Astrocyte of the cerebellum (primary cell): Measurements from ENCODE around the gene MAN2B2.

ENCODE experiments used
- DNase-seq: peaks from one replicate; pipeline ENCODE4 v3.0.0-alpha.2; 2011; ENCODE audit warnings: low read depth
- H3K4me3 ChIP-seq: 2 replicates; pipeline ENCODE4 v1.5.1; 2011; ENCODE audit warnings: mild to moderate bottlenecking, low read depth, low read length, moderate library complexity
- in situ Hi-C: cut with HindIII; loops from 2 replicates; pipeline ENCODE4 v1.10.0; 2017; ENCODE audit warnings: low sequenced_read_pairs
- TF ChIP-seq, protein P1 (sequence below): IDR thresholded peaks from 2 replicates; pipeline ENCODE4 v1.5.1; 2012; ENCODE audit warnings: low read length, low read depth, moderate library complexity, mild to moderate bottlenecking; ENCODE audit errors: missing control alignments

Gene MAN2B2

DNA sequence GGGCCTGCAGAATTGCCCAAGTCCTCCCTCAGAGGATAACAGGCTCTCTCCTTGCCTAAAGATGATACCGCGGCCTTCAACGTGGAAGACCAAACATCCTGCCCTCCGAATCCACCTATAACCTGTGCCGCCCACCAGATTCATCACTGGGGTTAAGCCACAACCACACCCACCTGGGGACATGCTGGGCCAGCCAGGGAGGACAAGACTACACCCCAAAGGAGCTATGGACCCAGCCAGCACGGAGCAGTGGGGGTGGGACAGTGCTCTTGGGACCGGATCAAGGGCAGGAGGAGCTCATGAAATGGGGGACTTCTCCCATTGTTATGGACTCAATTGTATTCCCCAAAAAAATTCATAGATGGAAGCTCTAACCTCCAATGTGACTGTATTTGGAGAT is 6.8 kb upstream of the MAN2B2 start:
- TF ChIP-seq, protein P1, sequence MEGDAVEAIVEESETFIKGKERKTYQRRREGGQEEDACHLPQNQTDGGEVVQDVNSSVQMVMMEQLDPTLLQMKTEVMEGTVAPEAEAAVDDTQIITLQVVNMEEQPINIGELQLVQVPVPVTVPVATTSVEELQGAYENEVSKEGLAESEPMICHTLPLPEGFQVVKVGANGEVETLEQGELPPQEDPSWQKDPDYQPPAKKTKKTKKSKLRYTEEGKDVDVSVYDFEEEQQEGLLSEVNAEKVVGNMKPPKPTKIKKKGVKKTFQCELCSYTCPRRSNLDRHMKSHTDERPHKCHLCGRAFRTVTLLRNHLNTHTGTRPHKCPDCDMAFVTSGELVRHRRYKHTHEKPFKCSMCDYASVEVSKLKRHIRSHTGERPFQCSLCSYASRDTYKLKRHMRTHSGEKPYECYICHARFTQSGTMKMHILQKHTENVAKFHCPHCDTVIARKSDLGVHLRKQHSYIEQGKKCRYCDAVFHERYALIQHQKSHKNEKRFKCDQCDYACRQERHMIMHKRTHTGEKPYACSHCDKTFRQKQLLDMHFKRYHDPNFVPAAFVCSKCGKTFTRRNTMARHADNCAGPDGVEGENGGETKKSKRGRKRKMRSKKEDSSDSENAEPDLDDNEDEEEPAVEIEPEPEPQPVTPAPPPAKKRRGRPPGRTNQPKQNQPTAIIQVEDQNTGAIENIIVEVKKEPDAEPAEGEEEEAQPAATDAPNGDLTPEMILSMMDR = no peak
- DNase-seq = no peak
- in situ Hi-C loops = no loop called here
- no peak overlapping the region for H3K4me3 ChIP-seq

DNA sequence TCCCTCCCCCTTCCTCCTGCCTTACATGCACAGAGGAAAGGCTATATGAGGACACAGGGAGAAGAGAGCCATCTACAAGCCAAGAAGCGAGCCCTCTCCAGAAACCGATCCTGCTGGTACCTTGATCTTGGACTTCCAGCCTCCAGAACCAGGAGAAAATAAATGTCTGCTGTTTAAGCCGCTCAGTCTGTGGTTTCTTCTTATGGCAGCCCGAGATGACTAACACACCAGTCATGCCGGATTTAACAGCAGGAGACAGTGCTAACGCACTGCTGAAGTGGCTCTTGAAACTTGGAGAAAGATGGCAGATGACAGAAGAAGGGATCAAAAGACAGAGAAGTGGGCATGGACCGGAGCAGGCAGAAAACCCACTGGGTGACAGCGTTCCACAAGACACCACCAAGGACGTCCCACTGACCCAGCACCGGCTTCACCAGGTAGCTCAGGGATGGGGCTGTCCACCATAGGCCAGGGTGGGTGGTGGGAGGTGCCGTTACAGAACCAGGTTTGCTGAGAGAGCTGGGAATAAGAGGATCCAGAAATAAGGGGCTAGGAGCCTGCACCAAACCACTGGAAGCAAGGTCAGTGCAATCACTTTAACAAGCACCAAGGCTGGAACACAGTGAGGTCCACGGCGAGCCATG is 6.2 kb upstream of the MAN2B2 start:
- in situ Hi-C loops = no loop called here
- no peak overlapping the region for H3K4me3 ChIP-seq
- DNase-seq = peak; percentile 42
- TF ChIP-seq, protein P1 = no peak

DNA sequence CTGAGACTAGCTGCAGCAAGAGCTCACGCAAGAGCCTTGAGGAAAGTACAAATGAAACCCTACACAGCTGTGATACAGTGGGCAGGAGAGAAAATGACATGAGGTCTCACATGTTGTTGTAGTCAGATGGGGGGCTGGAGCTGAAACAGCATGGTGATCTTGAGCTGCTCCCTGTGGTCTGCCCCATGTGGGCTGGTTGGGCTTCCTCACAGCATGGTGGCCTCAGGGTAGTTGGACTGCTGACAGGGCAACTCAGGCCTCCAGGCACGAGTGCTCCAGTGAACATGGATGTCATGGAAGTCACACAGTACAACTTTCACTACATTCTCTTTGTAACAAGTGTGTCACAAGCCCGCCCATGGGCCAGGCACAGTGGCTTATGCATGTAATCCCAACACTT is 3.4 kb upstream of the MAN2B2 start:
- in situ Hi-C loops = no loop called here
- TF ChIP-seq, protein P1 = no peak
- DNase-seq = no peak
- H3K4me3 ChIP-seq = no peak overlapping the region

DNA sequence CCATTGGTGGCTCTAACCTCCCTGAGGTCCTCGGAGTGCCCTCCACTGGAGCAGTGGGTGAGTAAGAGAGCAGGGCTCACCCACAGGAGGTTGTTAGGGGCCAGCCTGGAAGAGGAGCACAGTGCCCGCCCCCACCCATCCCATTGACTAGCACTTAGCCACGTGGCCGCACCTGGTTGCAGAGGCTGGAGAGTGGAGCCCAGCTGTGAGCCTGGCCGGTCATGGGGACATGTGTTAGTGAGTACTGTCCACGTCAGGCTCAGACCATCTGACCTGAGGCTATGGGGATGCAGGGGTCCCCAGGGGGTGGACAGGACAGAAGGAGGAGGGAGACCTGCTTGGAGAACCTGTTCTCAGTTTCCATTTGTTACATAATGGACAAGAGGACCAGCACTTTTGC is 1.4 kb upstream of the MAN2B2 start:
- TF ChIP-seq, protein P1 = no peak
- in situ Hi-C loops = no loop called here
- DNase-seq = no peak
- no peak overlapping the region for H3K4me3 ChIP-seq

DNA sequence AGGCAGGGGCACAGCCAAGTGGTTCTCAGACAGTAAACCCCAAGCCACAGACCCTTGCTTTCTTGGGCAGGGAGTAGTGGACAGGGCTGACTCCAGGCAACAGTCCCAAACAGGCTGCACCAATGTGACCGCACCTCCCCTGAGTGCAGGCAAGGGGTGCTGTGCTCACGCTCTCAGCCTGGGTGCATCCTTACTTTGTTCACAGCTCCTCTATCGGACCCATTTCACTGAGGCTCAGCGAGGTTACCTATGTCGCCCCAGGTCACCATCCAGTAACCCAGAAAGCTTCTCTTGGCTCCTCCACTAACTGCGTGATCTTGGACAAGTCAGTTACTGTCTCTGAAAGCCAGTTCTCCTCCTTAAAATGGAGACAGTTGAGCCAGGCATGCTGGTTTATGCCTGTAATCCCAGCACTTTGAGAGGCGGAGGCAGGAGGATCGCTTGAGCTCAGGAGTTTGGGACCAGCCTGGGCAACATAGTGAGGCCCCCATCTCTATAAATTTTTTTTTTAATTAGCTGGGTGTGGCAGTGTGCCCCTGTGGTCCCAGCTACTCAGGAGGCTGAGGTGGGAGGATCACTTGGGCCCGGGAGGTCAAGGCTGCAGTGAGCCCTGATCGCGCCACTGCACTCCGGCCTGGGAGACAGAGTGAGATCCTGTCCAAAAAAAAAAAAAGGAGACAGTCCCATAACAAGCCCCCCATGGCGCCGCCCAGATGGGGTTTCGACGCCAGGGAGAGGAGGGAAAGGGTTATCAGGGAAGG is 823 bp upstream of the MAN2B2 start:
- TF ChIP-seq, protein P1 = no peak
- in situ Hi-C loops = no loop called here
- DNase-seq = no peak
- peak overlapping the region; percentile 75 for H3K4me3 ChIP-seq

DNA sequence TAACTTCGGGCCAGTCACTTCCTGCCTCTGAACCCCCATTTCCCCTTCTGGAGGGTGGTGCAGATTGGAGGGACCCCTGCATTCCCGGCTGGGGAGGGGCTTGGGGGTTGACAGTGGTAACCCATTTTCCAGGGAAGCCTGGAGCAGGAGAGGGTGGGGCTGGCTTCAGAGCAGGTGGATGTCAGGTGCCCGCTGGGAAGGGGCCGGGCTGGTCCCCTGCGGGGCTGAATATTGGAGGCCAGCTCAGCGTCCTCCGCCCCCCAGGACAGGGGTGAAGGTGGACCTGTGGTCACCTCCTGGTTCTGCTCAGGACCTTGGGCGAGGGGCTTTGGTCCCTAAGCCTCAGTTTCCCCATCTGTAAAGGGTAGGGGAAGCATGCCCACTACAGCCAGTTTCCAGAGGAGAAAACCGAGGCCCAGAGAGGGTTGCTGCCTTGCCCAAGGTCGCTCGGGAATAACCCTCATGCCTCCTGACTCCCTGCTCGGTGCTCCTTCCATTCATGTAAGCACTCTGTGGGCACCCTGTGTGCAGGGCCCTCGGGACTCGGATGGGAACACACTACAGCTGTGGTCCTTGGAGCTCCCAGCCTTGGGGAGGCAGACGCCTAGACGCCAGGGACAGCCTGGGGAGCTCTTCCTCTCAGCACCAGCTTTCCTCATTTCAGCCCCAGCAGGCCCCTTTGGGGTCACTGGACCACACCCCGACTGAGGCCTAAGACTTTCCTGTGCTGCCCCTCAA is 683 bp downstream of the MAN2B2 start:
- TF ChIP-seq, protein P1 = no peak
- DNase-seq = no peak
- in situ Hi-C loops = no loop called here
- H3K4me3 ChIP-seq = peak overlapping the region; percentile 75
